ENCODE data around the gene CNGA4.
A peak's percentile ranks its signal among the peaks of the same experiment; 100 is the strongest.

The CNGA4 gene

GRCh38 chr11:6210274-6210955 lies 28.5 kb upstream of the CNGA4 start:
- Mint-ChIP-seq H3K36me3 (ENCODE audit: low read depth) (peaks cover 56% of the 10 kb centered on the region), H3K27ac (no peak overlapping the region), H3K9me3 (no peaks in the 10 kb centered on the region), H3K27me3 (no peaks in the 10 kb centered on the region), H3K4me3 (no peak overlapping the region), H3K4me1 (ENCODE audit: low read depth) (no peaks in the 10 kb centered on the region)
- no peak for DNase-seq

- peaks cover 54% of the 10 kb centered on the region for H3K36me3 Mint-ChIP-seq (ENCODE audit: low read depth)
- H3K27me3 Mint-ChIP-seq, result no peaks in the 10 kb centered on the region
- no peaks in the 10 kb centered on the region for H3K9me3 Mint-ChIP-seq
- DNase-seq, result no peak
- H3K27ac Mint-ChIP-seq, result no peak overlapping the region
- peaks cover 2% of the 10 kb centered on the region for H3K4me1 Mint-ChIP-seq (ENCODE audit: low read depth)
- no peak overlapping the region for H3K4me3 Mint-ChIP-seq
These were observed 24.4 kb upstream of the CNGA4 start for GRCh38 chr11:6214530-6214929.

- Mint-ChIP-seq H3K9me3 (no peaks in the 10 kb centered on the region), H3K27ac (no peak overlapping the region), H3K27me3 (no peaks in the 10 kb centered on the region)
These were observed 22.4 kb upstream of the CNGA4 start for GRCh38 chr11:6216501-6216900.

GRCh38 chr11:6217722-6218121 lies 21.2 kb upstream of the CNGA4 start:
- H3K4me3 Mint-ChIP-seq, result no peak overlapping the region
- H3K9me3 Mint-ChIP-seq, result no peaks in the 10 kb centered on the region
- peaks cover 68% of the 10 kb centered on the region for H3K36me3 Mint-ChIP-seq (ENCODE audit: low read depth)
- no peaks in the 10 kb centered on the region for H3K27me3 Mint-ChIP-seq
- peaks cover 4% of the 10 kb centered on the region for H3K4me1 Mint-ChIP-seq (ENCODE audit: low read depth)
- no peak overlapping the region for H3K27ac Mint-ChIP-seq
- DNase-seq, result no peak

More at GRCh38 chr11:6216501-6216900, 22.4 kb upstream of the CNGA4 start:
- Mint-ChIP-seq H3K4me3 (no peak overlapping the region), H3K36me3 (ENCODE audit: low read depth) (peaks cover 55% of the 10 kb centered on the region), H3K4me1 (ENCODE audit: low read depth) (peaks cover 4% of the 10 kb centered on the region)
- DNase-seq, result no peak

- Mint-ChIP-seq H3K27ac (peak overlapping the region; percentile 19), H3K27me3 (no peaks in the 10 kb centered on the region), H3K9me3 (no peaks in the 10 kb centered on the region), H3K36me3 (ENCODE audit: low read depth) (peaks cover 80% of the 10 kb centered on the region), H3K4me3 (no peak overlapping the region), H3K4me1 (ENCODE audit: low read depth) (peaks cover 4% of the 10 kb centered on the region)
- DNase-seq, result no peak
These were observed 19.5 kb upstream of the CNGA4 start for GRCh38 chr11:6219359-6219758.

- Mint-ChIP-seq H3K4me3 (no peak overlapping the region), H3K27me3 (no peaks in the 10 kb centered on the region), H3K36me3 (ENCODE audit: low read depth) (peaks cover 60% of the 10 kb centered on the region), H3K4me1 (ENCODE audit: low read depth) (peaks cover 26% of the 10 kb centered on the region), H3K9me3 (no peaks in the 10 kb centered on the region), H3K27ac (no peak overlapping the region)
- no peak for DNase-seq
These were observed 15.0 kb upstream of the CNGA4 start for GRCh38 chr11:6223854-6224253.

- H3K27me3 Mint-ChIP-seq, result no peaks in the 10 kb centered on the region
- no peak overlapping the region for H3K27ac Mint-ChIP-seq
- no peaks in the 10 kb centered on the region for H3K9me3 Mint-ChIP-seq
- H3K36me3 Mint-ChIP-seq (ENCODE audit: low read depth), result peaks cover 61% of the 10 kb centered on the region
- no peak for DNase-seq
- peaks cover 30% of the 10 kb centered on the region for H3K4me1 Mint-ChIP-seq (ENCODE audit: low read depth)
- no peak overlapping the region for H3K4me3 Mint-ChIP-seq
These were observed 14.5 kb upstream of the CNGA4 start for GRCh38 chr11:6224421-6224820.

GRCh38 chr11:6225024-6225423 lies 13.9 kb upstream of the CNGA4 start:
- Mint-ChIP-seq H3K9me3 (no peaks in the 10 kb centered on the region), H3K4me1 (ENCODE audit: low read depth) (peaks cover 34% of the 10 kb centered on the region), H3K27me3 (no peaks in the 10 kb centered on the region), H3K4me3 (no peak overlapping the region), H3K36me3 (ENCODE audit: low read depth) (peaks cover 60% of the 10 kb centered on the region), H3K27ac (no peak overlapping the region)
- no peak for DNase-seq

GRCh38 chr11:6225896-6226295 lies 13.0 kb upstream of the CNGA4 start:
- peaks cover 54% of the 10 kb centered on the region for H3K36me3 Mint-ChIP-seq (ENCODE audit: low read depth)
- DNase-seq, result no peak
- H3K27ac Mint-ChIP-seq, result no peak overlapping the region
- no peaks in the 10 kb centered on the region for H3K27me3 Mint-ChIP-seq
- H3K4me3 Mint-ChIP-seq, result no peak overlapping the region
- H3K9me3 Mint-ChIP-seq, result no peaks in the 10 kb centered on the region
- H3K4me1 Mint-ChIP-seq (ENCODE audit: low read depth), result peaks cover 42% of the 10 kb centered on the region

- Mint-ChIP-seq H3K36me3 (ENCODE audit: low read depth) (peaks cover 35% of the 10 kb centered on the region), H3K9me3 (no peaks in the 10 kb centered on the region), H3K27me3 (no peaks in the 10 kb centered on the region), H3K27ac (no peak overlapping the region), H3K4me1 (ENCODE audit: low read depth) (peaks cover 60% of the 10 kb centered on the region), H3K4me3 (no peak overlapping the region)
- no peak for DNase-seq
These were observed 10.4 kb upstream of the CNGA4 start for GRCh38 chr11:6228520-6228919.

GRCh38 chr11:6229911-6230310 lies 9.0 kb upstream of the CNGA4 start:
- Mint-ChIP-seq H3K9me3 (no peaks in the 10 kb centered on the region), H3K27me3 (no peaks in the 10 kb centered on the region), H3K4me3 (no peak overlapping the region), H3K36me3 (ENCODE audit: low read depth) (peaks cover 28% of the 10 kb centered on the region), H3K4me1 (ENCODE audit: low read depth) (peaks cover 69% of the 10 kb centered on the region), H3K27ac (peak overlapping the region; percentile 42)
- no peak for DNase-seq

GRCh38 chr11:6232899-6233298 lies 6.0 kb upstream of the CNGA4 start:
- Mint-ChIP-seq H3K4me3 (peak overlapping the region; percentile 99), H3K27ac (no peak overlapping the region), H3K9me3 (no peaks in the 10 kb centered on the region), H3K27me3 (no peaks in the 10 kb centered on the region), H3K36me3 (ENCODE audit: low read depth) (peaks cover 21% of the 10 kb centered on the region), H3K4me1 (ENCODE audit: low read depth) (peaks cover 54% of the 10 kb centered on the region)
- no peak for DNase-seq

- Mint-ChIP-seq H3K4me3 (peak overlapping the region; percentile 99), H3K4me1 (ENCODE audit: low read depth) (peaks cover 50% of the 10 kb centered on the region), H3K9me3 (no peaks in the 10 kb centered on the region), H3K27ac (peak overlapping the region; percentile 98), H3K36me3 (ENCODE audit: low read depth) (peaks cover 19% of the 10 kb centered on the region), H3K27me3 (no peaks in the 10 kb centered on the region)
- no peak for DNase-seq
These were observed 4.9 kb upstream of the CNGA4 start for GRCh38 chr11:6233984-6234386.

- peak; percentile 98 for DNase-seq
- peaks cover 44% of the 10 kb centered on the region for H3K4me1 Mint-ChIP-seq (ENCODE audit: low read depth)
- H3K4me3 Mint-ChIP-seq, result peak within 1 kb of the TSS; percentile 99
- peaks cover 13% of the 10 kb centered on the region for H3K36me3 Mint-ChIP-seq (ENCODE audit: low read depth)
- no peaks in the 10 kb centered on the region for H3K9me3 Mint-ChIP-seq
- peak within 1 kb of the TSS; percentile 98 for H3K27ac Mint-ChIP-seq
- no peaks in the 10 kb centered on the region for H3K27me3 Mint-ChIP-seq
These were observed 4.3 kb upstream of the CNGA4 start, which contains the start of gene FHIP1B for GRCh38 chr11:6234387-6235107. FHIP1B (minus strand) TSS chr11:6234636; CDS start chr11:6224516, 10,120 bp downstream.

- H3K27me3 Mint-ChIP-seq, result peaks cover 9% of the 10 kb centered on the region
- peaks cover 9% of the 10 kb centered on the region for H3K36me3 Mint-ChIP-seq (ENCODE audit: low read depth)
- H3K27ac Mint-ChIP-seq, result no peak overlapping the region
- peaks cover 22% of the 10 kb centered on the region for H3K4me1 Mint-ChIP-seq (ENCODE audit: low read depth)
- no peak overlapping the region for H3K4me3 Mint-ChIP-seq
- DNase-seq, result no peak
- no peaks in the 10 kb centered on the region for H3K9me3 Mint-ChIP-seq
These were observed 1.6 kb upstream of the CNGA4 start for GRCh38 chr11:6237266-6237665.
